GM18909 (cell line): ENCODE measurements around the gene CFB.

Experiments
- ATAC-seq: cut with Tn5 transposase; IDR thresholded peaks from one replicate; pipeline ENCODE4 v1.9.1; 2021; ENCODE audit warnings: mild to moderate bottlenecking; ENCODE audit not compliant: unreplicated experiment, poor library complexity

The CFB gene

DNA sequence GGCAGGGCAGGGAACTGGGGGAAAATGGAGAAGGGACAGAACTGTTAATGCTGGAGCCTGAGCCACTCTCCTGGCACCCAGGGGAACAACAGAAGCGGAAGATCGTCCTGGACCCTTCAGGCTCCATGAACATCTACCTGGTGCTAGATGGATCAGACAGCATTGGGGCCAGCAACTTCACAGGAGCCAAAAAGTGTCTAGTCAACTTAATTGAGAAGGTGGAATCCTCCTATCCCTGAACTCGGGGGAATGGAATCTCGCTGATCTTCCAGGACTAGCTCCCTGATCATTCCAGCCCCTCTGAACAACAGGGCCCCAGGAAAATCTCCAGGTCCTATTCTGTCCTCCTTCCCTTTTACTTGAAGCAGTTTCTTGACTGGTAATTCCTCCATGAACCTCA, 2.0 kb downstream of the CFB start:
- no peak for ATAC-seq

- no peak for ATAC-seq
These were observed 2.4 kb downstream of the CFB start for GRCh38 chr6:31948306-31948705.

- ATAC-seq, result no peak
These were observed 3.0 kb downstream of the CFB start for GRCh38 chr6:31948753-31949413.

DNA sequence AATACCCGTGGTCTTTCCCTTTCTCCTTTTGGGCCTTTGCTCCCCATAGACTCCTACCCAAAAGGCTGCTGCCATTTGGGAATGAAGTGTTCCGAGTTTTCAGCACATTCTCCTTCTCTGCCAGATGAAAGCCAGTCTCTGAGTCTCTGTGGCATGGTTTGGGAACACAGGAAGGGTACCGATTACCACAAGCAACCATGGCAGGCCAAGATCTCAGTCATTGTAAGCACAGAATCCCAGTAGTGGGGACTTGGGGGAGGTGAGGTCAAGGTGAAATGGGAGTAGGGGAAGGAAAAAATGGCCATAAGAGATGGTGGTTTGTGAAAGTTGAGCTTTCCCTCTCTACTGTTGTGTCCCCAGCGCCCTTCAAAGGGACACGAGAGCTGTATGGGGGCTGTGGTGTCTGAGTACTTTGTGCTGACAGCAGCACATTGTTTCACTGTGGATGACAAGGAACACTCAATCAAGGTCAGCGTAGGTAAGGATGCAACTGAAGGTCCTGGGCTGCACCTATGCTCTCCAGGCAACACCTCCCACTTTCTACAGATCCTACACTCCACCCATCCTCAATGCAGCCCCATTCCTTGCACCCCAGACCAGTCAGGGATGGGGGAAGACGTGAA, 4.1 kb downstream of the CFB start:
- ATAC-seq, result no peak

GRCh38 chr6:31952140-31952805, 6.4 kb downstream of the CFB start:
- ATAC-seq, result no peak

GRCh38 chr6:31952890-31953289, 7.0 kb downstream of the CFB start:
- no peak for ATAC-seq

GRCh38 chr6:31954511-31954910, 8.6 kb downstream of the CFB start:
- ATAC-seq, result no peak

DNA sequence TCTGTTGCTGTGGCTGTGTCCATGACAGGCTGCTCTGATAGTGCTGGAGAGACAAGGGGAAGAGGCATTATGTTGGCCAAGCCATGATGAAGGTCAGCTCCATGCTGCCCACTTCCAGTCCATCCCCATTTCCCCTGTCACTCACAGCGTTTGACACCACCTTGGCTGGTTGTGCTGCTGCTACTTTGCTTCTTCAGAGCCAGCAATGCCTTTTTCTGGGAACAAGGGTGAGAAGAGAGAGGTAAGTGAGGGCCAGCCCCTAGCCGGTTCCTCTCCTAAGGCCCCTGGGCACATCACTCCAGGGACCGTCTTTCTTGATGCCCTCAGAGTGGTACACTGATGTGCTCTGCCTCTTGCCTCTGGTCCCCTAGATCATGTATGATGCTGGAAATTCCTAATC, 10.9 kb downstream of the CFB start:
- no peak for ATAC-seq

GRCh38 chr6:31958412-31958740, 12.5 kb downstream of the CFB start:
- peak; percentile 18 for ATAC-seq

GRCh38 chr6:31958741-31959739, 13.1 kb downstream of the CFB start, which contains the start of the genes NELFE and SKIC2:
TSS of gene NELFE (minus strand) at chr6:31958971. CDS start at chr6:31958446, 525 bp downstream.
TSS of gene SKIC2 (plus strand) at chr6:31959175. CDS start at chr6:31959193, 18 bp downstream.
- peak; percentile 94 for ATAC-seq

DNA sequence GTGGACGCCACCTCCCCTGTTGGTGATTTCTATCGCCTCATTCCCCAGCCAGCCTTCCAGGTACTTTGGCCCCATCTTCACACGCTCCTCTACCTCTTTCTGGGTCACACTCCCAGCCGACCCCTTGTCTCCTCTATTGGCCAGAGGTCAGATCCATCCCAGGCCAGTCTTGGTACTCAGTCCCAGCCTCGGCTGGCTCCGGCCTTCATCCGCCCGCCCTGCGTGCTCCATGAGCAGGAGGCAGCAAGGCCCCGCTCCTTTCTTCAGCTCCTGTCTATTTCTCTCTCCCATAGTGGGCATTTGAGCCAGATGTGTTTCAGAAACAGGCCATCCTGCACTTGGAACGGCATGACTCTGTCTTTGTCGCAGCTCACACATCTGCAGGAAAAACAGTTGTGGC, 15.7 kb downstream of the CFB start:
- ATAC-seq, result no peak

GRCh38 chr6:31963921-31964320, 18.0 kb downstream of the CFB start:
- ATAC-seq, result no peak

DNA sequence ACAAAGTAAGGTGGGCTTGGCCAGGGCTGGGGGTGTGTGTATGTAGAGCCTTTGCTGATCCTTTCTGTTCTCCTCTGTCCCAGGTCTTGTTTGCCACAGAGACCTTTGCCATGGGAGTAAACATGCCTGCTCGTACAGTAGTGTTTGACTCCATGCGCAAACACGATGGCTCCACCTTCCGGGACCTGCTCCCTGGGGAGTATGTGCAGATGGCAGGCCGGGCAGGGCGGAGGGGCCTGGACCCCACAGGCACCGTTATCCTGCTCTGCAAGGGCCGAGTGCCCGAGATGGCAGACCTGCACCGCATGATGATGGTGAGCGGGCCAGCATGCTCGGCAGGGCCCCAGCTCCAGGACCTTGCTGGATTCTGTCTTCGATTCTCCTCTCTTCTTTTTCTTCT, 19.8 kb downstream of the CFB start:
- ATAC-seq, result no peak

GRCh38 chr6:31966506-31966905, 20.6 kb downstream of the CFB start:
- no peak for ATAC-seq

DNA sequence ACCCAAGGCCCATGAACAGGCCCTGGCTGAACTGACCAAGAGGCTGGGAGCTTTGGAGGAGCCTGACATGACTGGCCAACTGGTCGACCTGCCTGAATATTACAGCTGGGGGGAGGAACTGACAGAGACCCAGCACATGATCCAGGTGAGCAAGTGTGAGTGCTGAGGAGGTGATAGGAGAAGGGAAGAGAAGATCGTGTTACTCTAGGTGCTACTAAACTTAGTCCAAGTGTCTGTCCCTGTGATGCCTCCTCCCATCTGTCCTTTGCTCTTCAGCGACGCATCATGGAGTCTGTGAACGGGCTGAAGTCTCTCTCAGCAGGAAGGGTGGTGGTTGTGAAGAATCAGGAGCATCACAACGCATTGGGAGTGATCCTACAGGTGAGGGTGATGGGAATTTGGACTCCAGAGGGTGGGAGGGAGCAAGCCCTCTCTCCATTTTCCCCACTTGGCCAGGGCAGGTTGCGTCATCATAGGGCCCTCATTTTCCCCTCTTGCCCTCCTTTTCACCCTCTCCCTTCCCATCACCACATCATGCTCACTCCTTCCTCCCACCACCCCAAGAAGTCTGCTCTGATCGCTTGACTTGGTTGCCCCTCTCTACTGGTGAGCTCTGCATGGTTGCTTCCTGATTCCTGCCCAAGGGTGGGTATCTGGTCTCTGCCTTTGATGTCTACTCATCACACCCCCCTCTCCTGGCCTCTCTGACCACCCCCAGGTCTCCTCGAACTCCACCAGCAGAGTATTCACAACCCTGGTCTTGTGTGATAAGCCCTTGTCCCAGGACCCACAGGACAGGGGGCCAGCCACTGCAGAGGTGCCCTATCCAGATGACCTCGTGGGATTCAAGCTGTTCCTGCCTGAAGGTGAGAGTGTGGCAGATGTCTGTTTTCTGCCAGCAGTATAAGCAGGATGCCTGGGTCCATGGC, 21.4 kb downstream of the CFB start:
- no peak for ATAC-seq

DNA sequence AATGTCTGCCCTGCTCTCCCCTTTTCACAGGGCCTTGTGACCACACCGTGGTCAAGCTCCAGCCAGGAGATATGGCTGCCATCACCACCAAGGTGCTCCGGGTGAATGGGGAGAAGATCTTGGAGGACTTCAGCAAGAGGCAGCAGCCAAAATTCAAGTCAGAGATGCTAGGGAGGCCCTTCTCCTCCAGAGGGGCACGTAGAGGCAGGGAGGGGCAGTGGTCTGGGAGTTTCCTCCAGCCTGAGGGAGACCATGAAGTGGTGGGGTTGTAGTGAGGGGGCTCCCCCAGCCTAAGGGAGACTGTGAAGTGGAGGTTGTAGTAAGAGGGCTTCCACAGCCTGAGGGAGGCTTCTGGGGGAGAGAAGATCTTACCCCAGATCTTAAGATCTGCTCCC, 22.0 kb downstream of the CFB start:
- ATAC-seq, result no peak

- no peak for ATAC-seq
These were observed 22.4 kb downstream of the CFB start for GRCh38 chr6:31968326-31968725.

- no peak for ATAC-seq
These were observed 23.2 kb downstream of the CFB start for GRCh38 chr6:31968791-31969711.
